Fibroblast of skin of left quadriceps (primary cell): ENCODE results near the gene GRID1.
"Not testable (repeated sequence)": the region's sequence is repeated elsewhere in the genome, so short reads cannot be mapped to it uniquely, and the experiment has no call there.

ENCODE experiments used
- DNase-seq, 2 experiments: peaks; one replicate each; pipeline ENCODE4 v3.0.0-alpha.2; 2013; ENCODE audit warnings: low read depth in 2 of 2

The GRID1 gene

DNA sequence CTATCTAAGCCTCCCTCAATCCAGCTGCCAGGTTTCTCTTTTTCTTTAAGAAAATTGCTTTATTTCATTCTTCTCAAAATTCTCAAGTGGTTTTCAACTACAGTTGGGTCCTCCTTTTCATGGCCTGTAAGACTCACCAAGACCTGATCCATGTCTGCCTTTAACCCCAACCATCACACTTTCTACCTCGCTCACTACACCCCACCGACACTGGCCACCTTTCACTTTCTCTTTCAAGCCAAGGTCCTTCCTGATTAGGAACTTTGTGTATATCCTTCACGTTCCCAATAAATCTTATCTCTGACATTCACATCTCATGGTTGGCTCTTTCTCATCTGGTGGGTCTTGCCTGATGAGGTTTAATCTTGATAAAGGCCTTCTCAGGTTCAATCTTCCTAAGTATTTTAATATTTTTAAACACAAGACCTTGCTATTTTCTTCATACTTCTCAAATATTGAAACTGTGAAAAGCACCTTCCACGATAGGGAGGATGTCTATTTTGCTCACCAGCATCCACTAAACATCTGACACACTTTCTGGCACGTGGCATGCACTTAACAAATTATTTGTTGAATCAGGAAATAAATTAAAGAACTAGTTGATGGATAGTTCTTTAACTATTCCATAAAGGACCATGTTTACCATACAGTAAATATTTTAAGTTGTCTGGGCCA lies 624.8 kb downstream of the GRID1 start:
- no peak for DNase-seq

DNA sequence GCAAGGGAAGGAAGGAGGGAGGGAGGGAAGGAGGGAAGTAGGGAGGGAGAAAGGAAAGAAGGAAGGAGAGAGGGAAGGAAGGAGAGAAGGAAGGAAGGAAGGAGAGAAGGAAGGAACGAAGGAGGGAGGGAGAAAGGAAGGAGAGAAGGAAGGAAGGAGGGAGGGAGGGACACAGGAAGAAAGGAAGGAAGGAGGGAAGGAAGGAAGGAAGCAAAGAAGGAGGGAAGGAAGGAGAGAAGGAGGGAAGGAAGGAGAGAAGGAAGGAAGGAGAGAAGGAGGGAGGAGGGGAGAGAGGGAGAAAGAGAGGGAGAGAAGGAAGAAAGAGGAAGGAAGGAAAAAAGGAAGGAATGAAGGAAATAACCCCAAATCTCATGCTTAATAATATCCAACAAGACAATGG lies 630.6 kb downstream of the GRID1 start:
- DNase-seq, result no peak

DNA sequence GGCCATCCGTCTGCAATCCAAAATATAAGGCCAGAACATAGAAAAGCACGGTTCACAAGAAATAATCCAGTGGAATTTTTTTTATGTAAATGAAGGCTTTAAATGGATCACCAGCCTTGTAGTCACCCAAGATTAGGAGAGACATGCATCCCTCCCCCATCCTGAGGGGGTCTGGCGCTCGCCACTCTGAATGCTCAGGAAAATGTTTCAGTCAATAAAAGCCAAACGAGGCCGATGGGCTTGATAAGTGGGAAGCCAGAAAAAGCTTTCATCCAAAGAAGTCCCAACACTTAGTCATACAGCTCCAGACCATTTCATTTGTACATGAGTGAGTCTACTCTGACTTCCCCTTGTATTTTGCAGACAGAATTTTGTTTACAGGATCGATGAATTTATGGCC lies 631.8 kb downstream of the GRID1 start:
- no peak for DNase-seq

DNA sequence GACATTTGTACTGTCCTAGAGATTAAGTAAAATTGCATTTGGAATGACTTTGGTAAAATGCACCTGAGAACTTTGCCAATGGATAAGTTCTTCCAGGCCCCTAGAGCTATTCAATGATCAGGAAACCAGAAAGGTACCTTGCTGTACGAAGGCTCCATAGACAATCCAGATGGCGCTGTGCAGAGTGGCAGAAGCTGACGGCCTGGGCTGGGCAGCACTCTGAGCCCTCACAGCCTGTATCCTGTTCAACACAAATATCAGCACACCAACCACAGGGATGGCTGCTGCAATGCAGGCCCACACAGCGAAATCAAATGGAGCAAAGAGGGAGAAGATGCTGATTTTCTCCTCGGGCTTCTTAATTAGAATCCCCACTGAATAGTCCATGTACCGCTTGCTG lies 642.4 kb downstream of the GRID1 start:
- DNase-seq, result no peak

DNA sequence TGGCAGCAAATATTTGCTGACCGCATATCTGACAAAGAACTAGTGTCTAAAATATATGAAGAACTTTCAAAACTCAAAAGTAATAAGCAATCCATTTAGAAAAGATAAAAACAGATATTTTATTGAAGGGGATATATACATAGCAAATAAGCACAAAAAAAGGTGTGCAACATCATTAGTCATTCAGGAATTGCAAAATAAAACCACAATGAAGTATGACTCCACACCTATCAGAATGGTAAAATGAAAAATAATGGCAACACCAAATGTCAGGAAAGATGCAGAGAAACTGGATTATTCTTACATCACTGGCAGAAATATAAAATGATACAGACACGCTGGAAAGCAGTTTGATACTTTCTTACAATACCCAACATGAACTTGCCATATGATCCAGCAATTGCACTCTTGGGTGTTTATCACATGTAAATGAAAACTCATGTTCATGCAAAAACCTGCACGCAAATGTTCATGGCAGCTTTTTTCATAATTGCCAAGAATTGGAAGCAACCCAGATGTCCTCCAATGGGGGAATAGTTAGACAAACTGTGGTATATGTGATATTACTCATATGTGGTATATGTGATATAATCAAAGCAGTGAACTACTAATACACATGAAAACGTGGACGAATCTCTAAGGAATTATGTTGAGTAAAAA lies 645.5 kb downstream of the GRID1 start:
- no peak for DNase-seq

DNA sequence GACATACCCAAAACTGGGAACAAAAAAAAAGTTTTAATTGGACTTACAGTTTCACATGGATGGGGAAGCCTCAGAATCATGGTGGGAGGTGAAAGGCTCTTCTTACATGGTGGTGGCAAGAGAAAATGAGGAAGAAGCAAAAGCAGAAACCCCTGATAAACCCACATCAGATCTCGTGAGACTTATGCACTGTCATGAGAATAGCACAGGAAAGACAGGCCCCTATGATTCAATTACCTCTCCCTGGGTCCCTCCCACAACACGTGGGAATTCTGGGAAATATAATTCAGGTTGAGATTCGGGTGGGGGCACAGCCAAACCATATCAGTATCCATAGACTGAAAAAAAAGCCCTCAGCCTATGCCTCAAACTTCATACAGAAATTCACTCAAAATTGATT lies 647.2 kb downstream of the GRID1 start:
- no peak for DNase-seq

DNA sequence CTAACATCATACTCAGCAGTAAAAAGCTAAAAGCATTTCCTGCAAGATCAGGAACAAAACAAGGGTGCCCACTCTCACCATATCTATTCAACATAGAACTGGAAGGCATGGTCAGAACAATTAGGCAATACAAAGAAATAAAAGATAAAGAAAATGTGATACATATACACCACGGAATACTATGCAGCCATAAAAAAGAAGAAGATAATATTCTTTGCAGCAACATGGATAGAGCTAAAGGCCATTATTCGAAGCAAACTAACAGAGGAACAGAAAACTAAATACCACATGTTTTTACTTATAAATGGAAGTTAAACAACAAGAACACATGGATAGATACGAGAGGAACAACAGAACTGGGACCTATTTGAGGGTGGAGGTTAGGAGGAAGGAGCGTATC lies 652.7 kb downstream of the GRID1 start:
- DNase-seq, result no peak

DNA sequence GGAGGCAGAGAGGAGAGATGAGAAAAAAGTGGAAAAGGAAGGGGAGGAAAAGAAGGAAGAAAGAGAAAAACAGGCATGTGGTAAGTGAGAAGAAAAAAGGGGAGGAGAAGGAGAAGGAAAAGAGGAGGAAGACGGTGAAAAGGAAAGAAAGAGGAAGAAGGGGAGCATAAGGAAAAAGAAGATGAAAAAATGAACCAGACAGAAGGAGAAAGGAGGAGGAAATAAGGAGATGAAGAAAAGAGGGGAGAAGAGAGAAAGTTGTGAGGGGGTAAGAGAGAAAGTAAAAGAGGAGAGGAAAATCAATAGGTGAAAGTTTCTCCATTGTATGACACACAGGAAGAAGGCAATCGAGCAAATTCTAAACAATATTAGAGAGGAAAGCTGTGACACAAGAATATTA lies 663.8 kb downstream of the GRID1 start:
- DNase-seq, result no peak

DNA sequence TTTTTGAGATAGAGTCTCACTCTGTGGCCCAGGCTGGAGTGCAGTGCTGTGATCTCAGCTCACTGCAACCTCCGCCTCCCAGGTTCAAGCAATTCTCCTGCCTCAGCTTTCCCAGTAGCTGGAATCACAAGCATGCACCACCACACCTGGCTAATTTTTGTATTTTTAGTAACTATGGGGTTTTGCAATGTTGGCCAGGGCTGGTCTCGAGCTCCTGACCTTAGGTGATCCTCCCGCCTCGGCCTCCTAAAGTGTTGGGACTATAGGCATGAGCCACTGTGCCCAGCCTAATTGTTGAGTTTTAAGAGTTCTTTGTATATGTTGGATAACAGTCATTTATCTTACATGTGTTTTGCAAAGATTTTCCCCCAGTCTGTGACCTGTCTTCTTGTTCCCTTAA lies 667.5 kb downstream of the GRID1 start:
- not testable (repeated sequence) for DNase-seq

DNA sequence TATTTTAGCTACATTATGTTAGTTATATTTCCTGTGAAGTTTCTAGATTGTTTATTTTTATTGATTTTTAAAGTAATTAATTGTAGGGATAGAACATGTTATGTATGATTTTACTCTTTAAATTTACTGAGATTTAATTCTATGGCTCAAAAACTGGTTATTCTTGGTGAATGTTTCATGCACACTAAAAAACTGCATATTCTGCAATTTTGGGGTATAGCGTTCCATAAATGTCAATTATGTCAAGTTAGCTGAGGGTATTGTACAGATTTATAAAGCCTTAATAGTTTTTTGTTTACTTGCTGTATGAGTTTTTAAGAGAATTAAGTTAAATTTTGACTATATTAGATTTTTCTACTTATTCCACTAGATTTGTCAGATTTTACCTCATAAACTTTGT lies 669.7 kb downstream of the GRID1 start:
- no peak for DNase-seq

DNA sequence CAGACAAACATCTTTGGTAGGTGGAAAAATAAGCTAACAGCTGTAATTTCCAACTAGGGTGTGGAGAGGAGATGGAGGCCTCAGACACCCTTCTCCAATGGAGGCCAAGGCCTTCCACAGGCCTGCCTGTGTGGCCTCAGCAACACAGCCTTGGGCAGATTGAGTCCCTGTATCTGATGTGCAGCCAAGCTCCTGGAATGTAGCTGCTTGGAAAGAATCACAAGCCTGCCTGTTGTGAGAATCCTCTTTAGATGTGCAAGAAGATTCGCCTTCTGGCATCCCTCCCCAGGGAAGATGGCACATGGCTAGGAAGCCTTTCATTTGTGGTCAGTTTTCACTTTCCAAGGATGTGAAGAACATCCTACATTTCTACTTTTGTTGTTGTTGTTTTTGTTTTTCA lies 684.0 kb downstream of the GRID1 start:
- DNase-seq, result no peak

DNA sequence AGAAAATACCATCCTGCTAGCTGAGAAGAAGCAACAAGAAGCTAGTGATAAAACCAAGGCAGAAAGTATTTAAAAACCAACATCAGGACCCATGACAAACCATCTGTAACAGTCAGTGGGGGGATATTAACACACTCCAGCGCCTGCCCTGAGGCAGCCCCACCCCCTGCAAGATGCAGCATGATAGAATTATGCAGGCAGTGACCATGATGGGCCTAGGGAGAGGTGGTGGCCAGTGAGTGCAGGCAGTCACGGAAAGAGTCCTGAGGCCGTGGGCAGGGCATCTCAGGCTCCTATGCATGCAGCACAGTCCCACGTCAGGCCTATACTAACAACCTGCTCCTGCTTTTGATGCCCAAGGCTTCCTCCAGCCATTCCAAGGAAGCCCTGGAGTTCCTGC lies 686.9 kb downstream of the GRID1 start:
- no peak for DNase-seq

DNA sequence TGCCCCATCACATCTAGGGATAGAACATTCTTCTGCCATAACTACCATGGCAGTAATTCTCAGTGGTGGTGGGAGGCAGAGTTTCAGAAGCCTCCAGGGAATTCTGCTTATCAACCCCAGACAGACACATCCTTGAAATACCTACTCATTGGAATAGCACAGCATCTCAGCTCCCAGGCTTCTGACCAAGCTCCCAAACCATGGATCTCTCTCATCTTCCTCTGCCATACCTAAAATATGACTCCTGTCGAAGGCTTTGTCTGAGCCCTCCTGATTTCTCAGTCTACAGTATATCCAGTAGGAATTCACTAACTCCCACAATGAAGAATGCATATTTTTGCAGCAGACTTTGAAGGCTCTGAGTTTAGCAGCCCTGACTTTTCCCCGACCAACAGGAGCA lies 687.5 kb downstream of the GRID1 start:
- no peak for DNase-seq

DNA sequence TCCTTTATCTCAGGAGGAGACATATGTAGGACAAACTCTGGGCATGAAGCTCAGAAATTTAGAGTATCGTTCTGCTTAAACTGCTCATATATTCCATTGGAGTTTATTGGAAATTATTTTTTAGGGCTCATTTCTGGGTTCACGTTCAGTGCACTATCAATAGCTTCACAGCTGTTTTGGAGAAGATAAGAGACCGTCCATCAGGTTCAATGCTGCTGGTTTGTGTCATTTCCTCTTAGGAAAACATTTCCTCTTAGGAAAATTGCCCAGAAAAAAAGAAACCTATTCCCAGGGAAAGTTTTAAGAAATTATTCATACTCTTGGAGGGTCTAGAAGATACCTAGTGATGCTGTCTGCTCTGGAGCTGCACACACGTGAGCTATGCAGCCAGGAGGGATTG lies 691.7 kb downstream of the GRID1 start:
- no peak for DNase-seq

DNA sequence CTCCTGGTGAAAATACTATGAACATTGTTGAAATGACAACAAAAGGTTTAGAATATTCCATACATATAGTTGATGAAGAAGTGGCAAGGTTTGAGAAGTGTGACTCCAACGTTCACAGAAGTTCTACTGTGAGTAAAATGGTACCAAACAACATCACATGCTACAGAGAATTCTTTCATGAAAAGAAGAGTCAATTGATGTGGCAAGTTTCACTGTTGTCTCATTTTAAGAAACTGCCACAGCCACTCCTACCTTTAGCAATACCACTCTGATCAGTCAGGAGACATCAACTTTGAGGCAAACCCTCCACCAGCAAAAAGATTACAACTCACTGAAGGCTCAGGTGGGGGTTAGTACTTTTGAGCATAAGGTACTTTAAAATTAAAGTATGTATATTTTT lies 693.3 kb downstream of the GRID1 start:
- DNase-seq, result no peak

DNA sequence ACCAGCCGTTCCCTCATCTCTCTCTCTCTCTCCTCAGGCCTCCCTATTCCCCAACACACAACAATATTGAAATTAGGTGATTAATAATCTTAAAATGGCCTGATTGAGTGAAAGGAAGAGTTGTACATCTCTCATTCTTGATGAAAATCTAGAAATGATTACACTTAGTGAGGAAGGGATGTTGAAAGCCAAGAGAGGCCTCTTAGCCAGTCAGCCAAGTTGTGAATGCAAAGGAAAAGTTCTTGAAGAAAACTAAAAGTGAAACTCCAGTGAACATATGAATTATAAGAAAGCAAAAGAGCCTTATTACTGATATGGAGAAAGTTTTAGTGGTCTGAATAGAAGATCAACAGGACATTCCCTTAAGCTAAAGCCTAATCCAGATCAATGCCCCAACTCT lies 695.1 kb downstream of the GRID1 start:
- DNase-seq, result no peak

DNA sequence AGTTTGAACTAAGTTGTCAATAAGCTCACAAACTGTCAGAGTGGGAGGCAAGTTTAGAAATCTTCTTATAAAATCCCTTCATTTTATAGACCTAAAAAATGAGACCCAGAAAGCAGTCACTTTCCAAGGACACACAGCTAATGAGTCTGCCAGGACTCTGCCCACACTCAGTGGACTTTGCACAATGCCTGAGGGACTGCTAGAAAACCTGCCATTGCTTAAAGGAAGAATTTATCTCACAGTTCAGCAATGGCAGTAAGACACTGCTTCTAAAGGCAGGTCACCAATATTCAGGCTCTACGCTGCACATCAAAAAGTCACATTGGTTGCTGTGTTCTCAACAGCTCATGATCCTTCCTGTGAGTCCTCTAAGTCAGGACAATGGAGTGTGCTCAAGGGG lies 698.1 kb downstream of the GRID1 start:
- DNase-seq, result no peak

DNA sequence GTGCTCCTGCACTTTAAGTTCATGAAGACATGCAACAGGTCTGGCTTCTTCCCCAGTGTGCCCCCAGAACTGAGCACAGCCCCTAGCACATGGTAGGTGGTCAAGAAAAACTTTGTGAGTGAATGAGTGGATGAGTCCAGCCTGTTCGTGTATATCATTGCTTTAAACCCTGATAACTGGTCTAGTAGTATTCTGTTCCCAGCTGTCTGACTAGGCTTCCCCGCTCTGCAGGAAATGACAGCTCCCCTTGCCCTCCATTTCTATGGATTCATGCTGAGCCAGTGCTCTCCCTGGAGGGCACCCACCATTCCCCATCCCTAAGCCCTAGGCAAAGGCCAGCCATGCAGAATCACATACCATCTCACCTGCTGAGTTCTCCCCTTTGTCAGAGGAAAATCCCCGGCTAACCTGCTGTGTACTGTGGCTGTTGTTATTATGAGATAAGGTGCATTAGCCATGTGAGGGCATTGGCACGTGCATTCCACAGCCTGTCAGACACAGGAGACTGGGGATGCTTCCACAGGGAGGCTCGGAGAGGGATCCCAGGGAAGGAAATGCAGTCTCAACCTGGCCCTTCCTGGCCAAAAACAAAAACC lies 698.9 kb downstream of the GRID1 start:
- DNase-seq, result no peak

DNA sequence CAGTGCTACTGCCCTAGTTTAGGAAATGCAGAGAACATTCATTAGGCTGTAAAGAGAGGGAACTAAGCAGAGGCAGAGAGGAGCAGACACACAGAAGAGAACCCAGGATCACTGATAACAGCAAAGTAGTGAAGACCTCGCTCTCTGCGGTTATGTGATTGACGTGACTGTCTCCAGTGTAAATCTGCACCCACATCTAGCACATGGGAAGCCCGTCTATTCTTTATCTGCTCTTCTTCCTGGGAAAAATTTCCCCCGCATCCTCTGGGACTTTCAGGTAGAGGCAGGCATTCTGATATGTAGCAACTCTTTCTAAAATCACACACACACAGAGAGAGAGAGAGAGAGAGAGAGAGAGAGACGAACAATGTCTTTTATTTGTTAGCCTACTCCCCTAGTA lies 699.6 kb downstream of the GRID1 start:
- DNase-seq, result no peak

DNA sequence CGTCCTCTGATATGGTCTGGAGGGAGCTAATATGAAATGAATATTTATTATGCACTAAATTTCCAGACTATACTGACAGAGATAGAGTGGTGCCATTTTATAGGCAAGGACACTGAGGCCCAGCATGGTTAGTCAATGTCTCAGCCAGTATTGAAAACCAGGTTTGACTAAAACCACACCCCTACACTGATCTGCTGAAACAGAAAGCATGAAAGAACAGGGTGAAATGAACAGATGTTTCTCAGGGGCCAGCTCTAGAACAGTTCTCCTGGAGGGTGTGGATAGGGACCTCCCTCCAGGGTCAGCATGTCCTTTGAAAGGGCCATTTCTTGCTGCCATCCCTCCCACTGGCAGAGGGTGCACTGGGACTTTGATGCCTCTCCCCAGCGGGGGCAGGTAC lies 700.5 kb downstream of the GRID1 start:
- no peak for DNase-seq

DNA sequence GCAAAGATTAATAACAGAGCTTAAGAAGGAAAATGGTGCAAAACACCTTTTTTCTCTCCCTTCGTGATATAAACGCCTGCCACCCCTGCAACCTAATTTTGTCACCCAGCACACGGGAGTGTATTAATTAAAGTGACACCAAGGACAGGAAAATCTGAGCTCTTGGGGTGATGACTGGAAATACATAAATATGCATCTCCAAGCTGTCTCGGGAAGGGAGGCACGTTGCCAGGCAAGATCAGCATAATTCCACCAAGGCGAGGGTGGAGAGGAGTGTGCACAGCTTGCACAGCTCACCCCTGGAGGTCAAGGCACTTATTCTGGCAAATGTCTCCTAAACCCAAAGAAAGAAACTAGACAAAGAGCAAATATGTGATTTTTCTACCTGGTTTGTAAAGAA lies 700.9 kb downstream of the GRID1 start:
- no peak for DNase-seq

DNA sequence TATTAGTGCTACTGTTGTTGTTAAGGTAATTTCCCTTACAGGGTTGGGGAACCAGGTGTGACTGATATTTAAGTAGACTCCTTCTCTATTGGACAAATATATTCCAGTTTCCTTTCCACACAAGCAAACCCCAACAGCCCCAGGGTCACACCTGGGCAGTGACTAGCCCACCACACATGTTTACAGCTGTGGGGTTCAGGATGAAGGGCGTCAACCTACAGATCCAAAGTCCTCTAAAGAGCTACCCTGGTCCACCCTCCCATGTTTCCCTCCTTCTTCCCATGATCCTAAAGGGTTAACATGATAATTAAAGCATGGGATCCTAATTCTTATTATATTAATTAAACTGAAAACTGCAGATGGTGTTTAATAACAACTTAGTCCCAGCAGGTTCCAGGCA lies 701.5 kb downstream of the GRID1 start:
- no peak for DNase-seq

DNA sequence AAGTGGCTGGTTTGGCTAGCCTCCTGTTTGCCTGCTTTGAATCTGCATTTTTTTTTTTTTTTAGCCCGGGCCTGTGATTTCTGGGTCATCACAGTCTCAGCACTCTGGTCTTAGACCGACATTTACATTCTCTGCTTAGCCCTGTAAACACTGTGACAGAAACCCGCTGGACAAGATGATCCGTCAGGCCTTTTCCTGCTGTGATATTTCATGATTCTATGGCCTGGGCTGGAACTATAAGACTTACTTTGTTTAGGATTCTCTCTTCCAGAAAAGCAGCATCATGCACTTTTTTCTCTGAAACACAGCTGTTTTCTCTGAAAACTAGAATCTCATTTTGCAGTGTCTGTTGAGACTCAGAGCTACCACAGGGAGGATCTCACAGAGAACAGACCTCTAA lies 705.5 kb downstream of the GRID1 start:
- DNase-seq, result no peak

DNA sequence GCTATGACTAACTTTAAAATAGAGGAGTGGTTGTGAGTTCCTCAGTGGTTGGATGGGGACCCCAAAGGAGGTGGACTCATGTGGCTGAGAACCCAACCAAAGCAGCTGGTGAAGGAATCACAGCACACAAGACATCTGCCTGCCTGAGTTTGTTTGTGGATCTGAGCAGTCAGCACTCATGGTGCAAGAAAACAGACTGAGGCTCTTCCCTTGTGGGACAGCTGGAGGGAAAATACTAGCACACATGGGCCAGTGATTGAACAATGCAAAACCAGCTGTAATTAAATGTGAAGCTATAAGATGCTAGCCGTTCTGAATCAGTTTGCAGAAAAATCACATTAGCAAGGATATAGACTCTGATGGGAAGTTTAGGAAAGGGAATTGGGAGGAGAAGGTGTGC lies 707.3 kb downstream of the GRID1 start:
- DNase-seq, result no peak
